GM12878 (cell line): ENCODE measurements around the gene AHNAK. TPM values are rescaled to one million over a fixed set of nuclear protein-coding genes. Genes with fewer than 3 reads are reported as not detected.
A peak's percentile ranks its signal among the peaks of the same experiment; 100 is the strongest.

Experiments used
- CHD1 ChIP-seq: IDR thresholded peaks from 2 replicates; pipeline ENCODE4 v1.6.1; 2012; ENCODE audit warnings: low read depth, low read length, improper control_type of control experiment
- EED ChIP-seq: sonication (generic); IDR thresholded peaks from 2 replicates; pipeline ENCODE4 v1.6.1; 2016; ENCODE audit warnings: antibody characterized with exemption, low read depth
- EGR1 ChIP-seq, 2 experiments: IDR thresholded peaks; 1 replicate in 1 of 2; 2 replicates in 1 of 2; pipeline ENCODE4 v1.6.1; 2011 to 2012; ENCODE audit warnings: low read depth in 2 of 2, low read length in 2 of 2, borderline replicate concordance in 1 of 2, mild to moderate bottlenecking in 1 of 2, moderate library complexity in 1 of 2
- GABPA ChIP-seq: IDR thresholded peaks from 2 replicates; pipeline ENCODE4 v1.6.1; 2014; ENCODE audit warnings: antibody characterized with exemption, low read depth, mild to moderate bottlenecking, inconsistent platforms
- MTA2 ChIP-seq: fragments of 450-650 bp; IDR thresholded peaks from 2 replicates; pipeline ENCODE4 v1.6.1; 2016; ENCODE audit warnings: low read depth, mild to moderate bottlenecking, moderate library complexity
- MTA3 ChIP-seq: IDR thresholded peaks from 2 replicates; pipeline ENCODE4 v1.6.1; 2012; ENCODE audit warnings: low read length, inconsistent platforms, borderline replicate concordance
- MXI1 ChIP-seq: fragments of 150-350 bp; IDR thresholded peaks from 2 replicates; pipeline ENCODE4 v1.6.1; 2011; ENCODE audit warnings: low read depth, mild to moderate bottlenecking, inconsistent platforms, low read length, improper control_type of control experiment
- MYC ChIP-seq: IDR thresholded peaks from 2 replicates; pipeline ENCODE4 v1.6.1; 2011; ENCODE audit warnings: mild to moderate bottlenecking, low read length, moderate library complexity, inconsistent platforms; ENCODE audit not compliant: insufficient read depth, insufficient replicate concordance, insufficient read length, severe bottlenecking
- RUNX3 ChIP-seq: IDR thresholded peaks from 2 replicates; pipeline ENCODE4 v1.6.1; 2012; ENCODE audit warnings: low read length, inconsistent platforms
- SMAD1 ChIP-seq: fragments of 450-650 bp; IDR thresholded peaks from 2 replicates; pipeline ENCODE4 v1.6.1; 2018; ENCODE audit warnings: mild to moderate bottlenecking, low read depth; ENCODE audit not compliant: partially characterized antibody
- SMC3 ChIP-seq: IDR thresholded peaks from 2 replicates; pipeline ENCODE4 v1.6.1; 2011; ENCODE audit warnings: low read length, improper control_type of control experiment, borderline replicate concordance
- SUPT20H ChIP-seq: IDR thresholded peaks from 2 replicates; pipeline ENCODE4 v1.6.1; 2011; ENCODE audit warnings: low read depth, mild to moderate bottlenecking, low read length, moderate library complexity, borderline replicate concordance; ENCODE audit not compliant: control insufficient read depth
- TAF1 ChIP-seq: IDR thresholded peaks from 2 replicates; pipeline ENCODE4 v1.6.1; 2011; ENCODE audit warnings: mild to moderate bottlenecking, low read depth, low read length, borderline replicate concordance
- ZNF274 ChIP-seq: IDR thresholded peaks from one replicate; pipeline ENCODE4 v1.8.0; 2011; ENCODE audit not compliant: insufficient read length, insufficient read depth
- polyA plus RNA-seq, 11 experiments: library from polyadenylated mRNA; depleted of rRNA in 4 of 11; unstranded in 6 of 11; stranded (reverse) in 5 of 11; fragments of >200 nt; fragmentation: Nextera tagmentation in 4 of 11; fragmentation: Illumina TruSeq in 1 of 11; extraction: Ambion mirVana in 4 of 11; extraction: Trizol in 1 of 11; gene quantifications; 1 replicate in 1 of 11; 2 replicates in 10 of 11; pipeline versions ENCODE4 v1.2.1 to v1.2.3, GENCODE V29; 2011 to 2016; ENCODE audit warnings: inconsistent platforms in 2 of 11, missing spikeins in 2 of 11, low read depth in 1 of 11
- total RNA-seq, 4 experiments: library from RNA; depleted of rRNA in 3 of 4; stranded (reverse); fragments of >200 nt in 3 of 4; fragmentation: Illumina TruSeq in 1 of 4; extraction: Trizol in 1 of 4; gene quantifications; 2 replicates each; pipeline versions ENCODE4 v1.2.1 to v1.2.3, GENCODE V29; 2013 to 2021
- TF ChIP-seq, protein P1 (sequence below): IDR thresholded peaks from 2 replicates; pipeline ENCODE4 v1.6.1; 2011; ENCODE audit warnings: low read depth, low read length, improper control_type of control experiment, borderline replicate concordance
- TF ChIP-seq, protein P2 (sequence below): IDR thresholded peaks from 2 replicates; pipeline ENCODE4 v1.6.1; 2012; ENCODE audit warnings: low read depth, low read length, improper control_type of control experiment
- TF ChIP-seq, protein P3 (sequence below): fragments of 450-650 bp; conservative IDR thresholded peaks from 2 replicates; pipeline ENCODE4 v1.6.1; 2017; ENCODE audit warnings: mild to moderate bottlenecking, moderate library complexity
- TF ChIP-seq, protein P4 (sequence below): fragments of 450-650 bp; formaldehyde crosslinking; IDR thresholded peaks from 2 replicates; pipeline ENCODE4 v1.5.0; 2022; ENCODE audit warnings: mild to moderate bottlenecking, missing genetic modification characterization
- TF ChIP-seq, protein P5 (sequence below): IDR thresholded peaks from 2 replicates; pipeline ENCODE4 v1.6.1; 2012; ENCODE audit warnings: low read length, inconsistent platforms

AHNAK gene
- total and polyA plus RNA-seq, 10 of the 15 experiments (the other 5 are each of a cell fraction or from before 2014, with no cell fraction given), result 0.76 to 90.3 (median 19.4) TPM

DNA sequence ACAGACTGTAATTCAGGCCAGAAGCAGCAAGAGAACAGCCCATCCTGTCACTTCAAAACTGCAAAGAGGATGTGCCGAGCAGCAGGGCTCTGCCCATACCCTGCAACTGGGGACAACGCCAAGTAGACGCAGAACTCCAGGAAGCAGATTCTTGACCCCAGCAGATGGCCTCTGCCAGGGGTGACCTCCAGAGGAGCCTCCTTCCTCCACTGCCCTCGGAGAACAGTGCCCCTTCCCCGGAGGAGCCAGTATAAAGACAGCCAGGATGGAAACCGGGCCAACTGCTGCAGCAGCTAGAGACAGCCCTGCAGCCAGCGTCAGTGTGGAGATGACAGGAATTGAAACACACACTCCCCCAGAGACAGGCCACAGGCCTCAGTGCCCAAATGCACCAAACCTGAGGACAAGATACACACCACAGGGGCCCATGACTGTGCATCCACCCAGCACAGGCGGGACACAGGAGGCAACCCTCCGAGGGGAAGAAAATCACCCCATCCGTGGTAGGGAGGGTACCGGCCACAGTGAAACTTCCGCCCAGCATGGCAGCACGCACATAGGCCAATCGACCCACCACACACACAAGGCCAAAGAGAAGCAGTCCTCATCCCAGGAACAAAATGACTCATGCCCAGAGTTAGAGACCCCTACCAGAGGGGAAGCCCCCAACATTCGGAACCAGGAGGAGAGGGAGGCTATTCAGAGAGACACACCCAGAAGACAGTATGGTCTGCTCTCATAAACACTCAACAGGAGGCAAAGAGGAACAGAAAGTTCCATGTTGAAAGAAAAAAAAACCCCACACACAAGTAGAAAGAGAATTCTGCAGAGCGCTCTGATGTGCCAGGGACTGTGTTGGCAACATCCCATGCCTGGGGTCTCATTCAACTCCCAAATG, 5.6 kb downstream of the AHNAK start (continued):
- 0 out of 2 replicates have a peak, but pooled peaks have one; percentile 28 for TF ChIP-seq TAF1
- peak; percentile 45 for TF ChIP-seq MXI1
- peak; percentile 84 for TF ChIP-seq EED
- TF ChIP-seq, protein P1, sequence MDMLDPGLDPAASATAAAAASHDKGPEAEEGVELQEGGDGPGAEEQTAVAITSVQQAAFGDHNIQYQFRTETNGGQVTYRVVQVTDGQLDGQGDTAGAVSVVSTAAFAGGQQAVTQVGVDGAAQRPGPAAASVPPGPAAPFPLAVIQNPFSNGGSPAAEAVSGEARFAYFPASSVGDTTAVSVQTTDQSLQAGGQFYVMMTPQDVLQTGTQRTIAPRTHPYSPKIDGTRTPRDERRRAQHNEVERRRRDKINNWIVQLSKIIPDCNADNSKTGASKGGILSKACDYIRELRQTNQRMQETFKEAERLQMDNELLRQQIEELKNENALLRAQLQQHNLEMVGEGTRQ, result no peak
- peak; percentile 75 for TF ChIP-seq MTA2
- TF ChIP-seq, protein P2, sequence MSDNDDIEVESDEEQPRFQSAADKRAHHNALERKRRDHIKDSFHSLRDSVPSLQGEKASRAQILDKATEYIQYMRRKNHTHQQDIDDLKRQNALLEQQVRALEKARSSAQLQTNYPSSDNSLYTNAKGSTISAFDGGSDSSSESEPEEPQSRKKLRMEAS, result peak; percentile 20; the same call in 1 of the 2 replicates
- TF ChIP-seq, protein P3, sequence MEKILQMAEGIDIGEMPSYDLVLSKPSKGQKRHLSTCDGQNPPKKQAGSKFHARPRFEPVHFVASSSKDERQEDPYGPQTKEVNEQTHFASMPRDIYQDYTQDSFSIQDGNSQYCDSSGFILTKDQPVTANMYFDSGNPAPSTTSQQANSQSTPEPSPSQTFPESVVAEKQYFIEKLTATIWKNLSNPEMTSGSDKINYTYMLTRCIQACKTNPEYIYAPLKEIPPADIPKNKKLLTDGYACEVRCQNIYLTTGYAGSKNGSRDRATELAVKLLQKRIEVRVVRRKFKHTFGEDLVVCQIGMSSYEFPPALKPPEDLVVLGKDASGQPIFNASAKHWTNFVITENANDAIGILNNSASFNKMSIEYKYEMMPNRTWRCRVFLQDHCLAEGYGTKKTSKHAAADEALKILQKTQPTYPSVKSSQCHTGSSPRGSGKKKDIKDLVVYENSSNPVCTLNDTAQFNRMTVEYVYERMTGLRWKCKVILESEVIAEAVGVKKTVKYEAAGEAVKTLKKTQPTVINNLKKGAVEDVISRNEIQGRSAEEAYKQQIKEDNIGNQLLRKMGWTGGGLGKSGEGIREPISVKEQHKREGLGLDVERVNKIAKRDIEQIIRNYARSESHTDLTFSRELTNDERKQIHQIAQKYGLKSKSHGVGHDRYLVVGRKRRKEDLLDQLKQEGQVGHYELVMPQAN, result peak; percentile 35
- TF ChIP-seq, protein P4, sequence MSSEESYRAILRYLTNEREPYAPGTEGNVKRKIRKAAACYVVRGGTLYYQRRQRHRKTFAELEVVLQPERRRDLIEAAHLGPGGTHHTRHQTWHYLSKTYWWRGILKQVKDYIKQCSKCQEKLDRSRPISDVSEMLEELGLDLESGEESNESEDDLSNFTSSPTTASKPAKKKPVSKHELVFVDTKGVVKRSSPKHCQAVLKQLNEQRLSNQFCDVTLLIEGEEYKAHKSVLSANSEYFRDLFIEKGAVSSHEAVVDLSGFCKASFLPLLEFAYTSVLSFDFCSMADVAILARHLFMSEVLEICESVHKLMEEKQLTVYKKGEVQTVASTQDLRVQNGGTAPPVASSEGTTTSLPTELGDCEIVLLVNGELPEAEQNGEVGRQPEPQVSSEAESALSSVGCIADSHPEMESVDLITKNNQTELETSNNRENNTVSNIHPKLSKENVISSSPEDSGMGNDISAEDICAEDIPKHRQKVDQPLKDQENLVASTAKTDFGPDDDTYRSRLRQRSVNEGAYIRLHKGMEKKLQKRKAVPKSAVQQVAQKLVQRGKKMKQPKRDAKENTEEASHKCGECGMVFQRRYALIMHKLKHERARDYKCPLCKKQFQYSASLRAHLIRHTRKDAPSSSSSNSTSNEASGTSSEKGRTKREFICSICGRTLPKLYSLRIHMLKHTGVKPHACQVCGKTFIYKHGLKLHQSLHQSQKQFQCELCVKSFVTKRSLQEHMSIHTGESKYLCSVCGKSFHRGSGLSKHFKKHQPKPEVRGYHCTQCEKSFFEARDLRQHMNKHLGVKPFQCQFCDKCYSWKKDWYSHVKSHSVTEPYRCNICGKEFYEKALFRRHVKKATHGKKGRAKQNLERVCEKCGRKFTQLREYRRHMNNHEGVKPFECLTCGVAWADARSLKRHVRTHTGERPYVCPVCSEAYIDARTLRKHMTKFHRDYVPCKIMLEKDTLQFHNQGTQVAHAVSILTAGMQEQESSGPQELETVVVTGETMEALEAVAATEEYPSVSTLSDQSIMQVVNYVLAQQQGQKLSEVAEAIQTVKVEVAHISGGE (CRISPR knock-in tag), result peak; percentile 51
- peak; percentile 61 for TF ChIP-seq MYC
- TF ChIP-seq MTA3, result peak; percentile 77; the same call in 1 of the 2 replicates
- no peak for TF ChIP-seq GABPA
- TF ChIP-seq RUNX3, result peak; percentile 84
- no peak for TF ChIP-seq ZNF274
- no peak for TF ChIP-seq EGR1 (IDR thresholded peaks at IDR 0.05; ENCODE audit: borderline replicate concordance in 1 of 2, low read depth in 2 of 2, low read length in 2 of 2)
- TF ChIP-seq, protein P5, sequence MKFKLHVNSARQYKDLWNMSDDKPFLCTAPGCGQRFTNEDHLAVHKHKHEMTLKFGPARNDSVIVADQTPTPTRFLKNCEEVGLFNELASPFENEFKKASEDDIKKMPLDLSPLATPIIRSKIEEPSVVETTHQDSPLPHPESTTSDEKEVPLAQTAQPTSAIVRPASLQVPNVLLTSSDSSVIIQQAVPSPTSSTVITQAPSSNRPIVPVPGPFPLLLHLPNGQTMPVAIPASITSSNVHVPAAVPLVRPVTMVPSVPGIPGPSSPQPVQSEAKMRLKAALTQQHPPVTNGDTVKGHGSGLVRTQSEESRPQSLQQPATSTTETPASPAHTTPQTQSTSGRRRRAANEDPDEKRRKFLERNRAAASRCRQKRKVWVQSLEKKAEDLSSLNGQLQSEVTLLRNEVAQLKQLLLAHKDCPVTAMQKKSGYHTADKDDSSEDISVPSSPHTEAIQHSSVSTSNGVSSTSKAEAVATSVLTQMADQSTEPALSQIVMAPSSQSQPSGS, result no peak
- peak; percentile 54 for TF ChIP-seq SMAD1
- peak; percentile 1; the same call in 1 of the 2 replicates for TF ChIP-seq SMC3
- TF ChIP-seq SUPT20H, result no peak
- peak; percentile 53; the same call in 1 of the 2 replicates for TF ChIP-seq CHD1
